HepG2 (cell line): ENCODE results near the gene CCL4. TPM values are rescaled to one million over a fixed set of nuclear protein-coding genes. Genes with fewer than 3 reads are reported as not detected.
"Not testable (repeated sequence)": the region's sequence is repeated elsewhere in the genome, so short reads cannot be mapped to it uniquely, and the experiment has no call there.

Experiments used
- ATAC-seq: fragments of 200-7000 bp; cut with Tn5 transposase; 3 replicates; pipeline ENCODE4 v1.9.1; 2020; ENCODE audit warnings: mild to moderate bottlenecking, moderate library complexity
- BruUV-seq: library from RNA; stranded (reverse); fragments of 400-500 nt; replicated peaks from 2 replicates; lab custom pipeline; 2021; lab: Mats Ljungman, UMichigan
- CTCF ChIA-PET: fragments of 300-600 bp; formaldehyde crosslinking; extraction: SDS; loops from one replicate; lab custom pipeline; 2021; ENCODE audit warnings: low total read pairs, inconsistent platforms, low intra/inter-chr PET ratio; lab: Yijun Ruan, JAX
- POLR2A ChIA-PET: fragments of 350-600 bp; sonication (Branson Sonifier 250); formaldehyde crosslinking; loops from one replicate; lab custom pipeline; 2020; ENCODE audit warnings: antibody characterized with exemption, inconsistent platforms; lab: Yijun Ruan, JAX
- DNase-seq: peaks from one replicate; pipeline ENCODE4 v3.0.0-alpha.2; 2015; ENCODE audit warnings: low spot score
- FAIRE-seq: peaks from 3 replicates; lab custom pipeline; 2011; peaks lifted over from hg19 to GRCh38; lab: Jason Lieb, UNC
- H2AFZ ChIP-seq: one replicate; pipeline ENCODE4 v1.6.1; 2011; ENCODE audit warnings: low read length, inconsistent platforms
- H3K27ac ChIP-seq: fragments of 300-600 bp; 3 replicates; pipeline ENCODE4 v1.8.0; 2011; ENCODE audit warnings: mixed run types, mild to moderate bottlenecking, mixed read lengths, low read length, inconsistent platforms; ENCODE audit not compliant: insufficient read depth; ENCODE audit errors: extremely low read length
- H3K27me3 ChIP-seq, 2 experiments: fragments of 200-600 bp in 1 of 2; 2 replicates in 1 of 2; 3 replicates in 1 of 2; pipeline versions ENCODE4 v1.6.0 to v1.8.0; 2011; ENCODE audit warnings: low read length in 2 of 2, mild to moderate bottlenecking in 2 of 2, moderate library complexity in 2 of 2, inconsistent platforms in 1 of 2; ENCODE audit not compliant: insufficient read depth in 2 of 2, control insufficient read depth in 1 of 2
- H3K36me3 ChIP-seq, 2 experiments: fragments of 200-600 bp in 1 of 2; replicated peaks in 1 of 2; 2 replicates in 1 of 2; 3 replicates in 1 of 2; pipeline versions ENCODE4 v1.5.1 to v1.8.0; 2011; ENCODE audit warnings: low read length in 2 of 2, inconsistent platforms in 1 of 2; ENCODE audit not compliant: insufficient read depth in 2 of 2, control insufficient read depth in 1 of 2
- H3K4me1 ChIP-seq: 2 replicates; pipeline ENCODE4 v1.5.1; 2012; ENCODE audit warnings: low read length, inconsistent platforms; ENCODE audit not compliant: insufficient read depth
- H3K4me2 ChIP-seq: 2 replicates; pipeline ENCODE4 v1.6.0; 2011; ENCODE audit warnings: low read depth, low read length, inconsistent platforms
- H3K4me3 ChIP-seq, 3 experiments: fragments of 200-600 bp in 1 of 3; sonication (generic), shearing (Covaris generic) in 1 of 3; replicated peaks in 1 of 3; 2 replicates each; pipeline ENCODE4 v1.5.1; 2011 to 2016; ENCODE audit warnings: low read length in 3 of 3, inconsistent platforms in 2 of 3, low read depth in 2 of 3, mild to moderate bottlenecking in 2 of 3, control low read depth in 1 of 3, mixed read lengths in 1 of 3; ENCODE audit not compliant: insufficient read depth in 1 of 3
- H3K79me2 ChIP-seq: one replicate; pipeline ENCODE4 v1.6.1; 2011; ENCODE audit warnings: low read length, inconsistent platforms; ENCODE audit not compliant: insufficient read depth
- H3K9ac ChIP-seq: 2 replicates; pipeline ENCODE4 v1.6.0; 2011; ENCODE audit warnings: mild to moderate bottlenecking, low read depth, low read length, inconsistent platforms; ENCODE audit not compliant: insufficient read depth
- H3K9me3 ChIP-seq: 2 replicates; pipeline ENCODE4 v1.5.1; 2012; ENCODE audit warnings: mild to moderate bottlenecking, low read length
- H4K20me1 ChIP-seq: 2 replicates; pipeline ENCODE4 v1.6.0; 2011; ENCODE audit warnings: inconsistent platforms, mild to moderate bottlenecking, low read length, moderate library complexity; ENCODE audit not compliant: insufficient read depth
- WGBS: methylation state at CpG from one replicate; pipeline ENCODE4 v1.1.6; 2017; ENCODE audit warnings: low lambda C conversion rate; 5-methylcytosine and 5-hydroxymethylcytosine counted together
- in situ Hi-C: cut with HindIII; loops from 2 replicates; pipeline ENCODE4 v1.10.0; 2017; ENCODE audit warnings: low pct_unique_long_range_greater_than_20kb; ENCODE audit not compliant: extremely low pct_ligation_motif_present
- intact Hi-C: fragments of 100-400 bp; cut with micrococcal nuclease; formaldehyde crosslinking; loops from one replicate; pipeline ENCODE4 v1.10.0; 2022; ENCODE audit not compliant: unreplicated experiment
- polyA plus RNA-seq, 8 experiments: library from polyadenylated mRNA; depleted of rRNA in 3 of 8; stranded (reverse) in 7 of 8; unstranded in 1 of 8; fragments of >200 nt; fragmentation: Illumina TruSeq in 4 of 8; extraction: Trizol in 4 of 8; gene quantifications; 2 replicates each; pipeline versions ENCODE4 v1.2.1 to v1.2.3, GENCODE V29; 2011 to 2016; ENCODE audit warnings: low read depth in 4 of 8, missing spikeins in 1 of 8, mixed read lengths in 1 of 8; ENCODE audit not compliant: insufficient read depth in 1 of 8
- total RNA-seq, 5 experiments: library from RNA; depleted of rRNA; stranded (reverse); fragments of >200 nt; fragmentation: Illumina TruSeq; extraction: Trizol; gene quantifications; 2 replicates each; pipeline ENCODE4 v1.2.3, GENCODE V29; 2016; ENCODE audit warnings: low read depth in 1 of 5

The CCL4 gene
- total and polyA plus RNA-seq, 2 of the 13 experiments (the other 11 are each of a cell fraction or from before 2014, with no cell fraction given), result not detected

DNA sequence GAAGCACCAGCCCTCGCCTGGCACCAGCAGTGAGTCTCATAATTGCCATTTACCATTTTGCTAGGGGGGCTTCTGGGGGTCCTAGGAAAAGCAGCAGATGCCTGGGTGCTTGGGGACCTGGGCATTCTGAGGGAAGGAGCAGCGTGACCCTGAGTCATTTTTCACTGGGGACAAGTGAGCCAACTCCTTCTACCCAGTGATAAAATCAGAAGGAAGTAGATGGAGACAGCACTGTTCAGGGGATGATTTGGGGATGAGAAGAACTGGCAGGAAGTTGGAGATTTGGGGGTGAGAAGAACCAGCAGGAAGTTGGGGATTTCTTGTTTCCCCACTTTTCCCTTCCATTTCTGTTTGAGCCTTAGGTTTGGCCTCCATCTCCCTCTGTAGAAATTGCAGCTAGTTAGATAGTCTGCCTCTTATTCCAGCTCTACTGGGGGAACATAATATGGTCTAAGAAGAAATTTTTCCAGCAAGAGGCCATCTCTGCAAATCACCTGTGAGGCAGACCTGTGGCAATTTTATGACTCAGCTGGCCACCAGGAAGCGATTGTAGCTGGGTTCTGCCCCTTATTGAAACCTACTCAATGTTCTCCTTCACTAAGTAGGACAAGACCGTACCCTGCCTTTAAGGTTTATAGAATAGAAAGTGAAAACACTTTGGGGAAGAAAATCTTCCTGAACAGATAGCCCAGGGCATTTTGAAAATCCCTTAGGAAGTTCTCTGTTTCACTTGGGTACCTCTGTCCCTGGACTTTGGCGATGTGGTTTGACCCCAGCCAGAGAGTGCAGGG lies 21.8 kb upstream of the CCL4 start:
- H3K79me2 ChIP-seq, FAIRE-seq, H3K4me2 ChIP-seq, H3K36me3 ChIP-seq, BruUV-seq, H4K20me1 ChIP-seq, ATAC-seq, intact Hi-C loops, H3K27ac ChIP-seq, CTCF ChIA-PET, H2AFZ ChIP-seq, H3K4me1 ChIP-seq, DNase-seq, H3K27me3 ChIP-seq, H3K9me3 ChIP-seq, POLR2A ChIA-PET, H3K4me3 ChIP-seq, H3K9ac ChIP-seq: not testable (repeated sequence)
- in situ Hi-C loops, result loop anchor here (5.0 kb wide), 1 partner anchor 110 kb away; no protein-coding TSS in a partner anchor
- WGBS, result 6% methylated on average over 5 of the region's 5 CpGs

DNA sequence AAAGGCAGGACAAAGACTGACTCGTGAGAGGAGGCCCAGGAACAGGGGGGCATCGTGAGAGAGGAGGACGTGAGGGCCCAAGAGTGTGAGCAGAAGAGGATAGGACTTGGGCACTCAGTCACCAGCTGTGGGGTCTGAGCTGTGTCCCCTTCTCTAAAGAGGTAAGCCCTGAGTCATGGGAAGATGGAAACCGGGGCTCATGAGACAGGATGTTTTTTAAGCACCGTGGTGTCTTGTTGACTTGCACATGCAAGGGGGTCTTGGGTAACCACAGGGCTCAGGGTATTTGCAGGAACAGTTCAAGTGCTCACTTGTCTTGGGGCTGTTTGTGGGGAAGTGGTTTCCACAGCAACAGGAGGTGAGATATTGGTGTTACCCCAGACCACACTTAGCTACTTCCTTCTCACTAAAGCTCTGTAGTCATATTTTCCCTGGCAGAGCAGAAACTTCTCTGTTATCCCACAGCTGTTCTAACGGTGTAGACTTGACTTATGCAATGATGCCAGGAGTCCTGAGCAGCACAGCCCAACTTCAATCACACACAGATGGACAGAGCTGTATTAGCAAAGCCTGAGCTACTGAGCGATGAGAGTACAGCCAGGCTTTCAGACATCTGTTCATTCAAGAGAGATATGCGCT lies 21.0 kb upstream of the CCL4 start:
- CTCF ChIA-PET, POLR2A ChIA-PET, H3K4me2 ChIP-seq, H3K9ac ChIP-seq, H3K4me1 ChIP-seq, DNase-seq, H3K4me3 ChIP-seq, H2AFZ ChIP-seq, H3K27me3 ChIP-seq, H3K36me3 ChIP-seq, H3K27ac ChIP-seq, FAIRE-seq, H3K9me3 ChIP-seq, ATAC-seq, H3K79me2 ChIP-seq, H4K20me1 ChIP-seq, intact Hi-C loops, BruUV-seq: not testable (repeated sequence)
- in situ Hi-C loops, result loop anchor here (5.0 kb wide), 1 partner anchor 110 kb away; no protein-coding TSS in a partner anchor
- WGBS, result 30% methylated on average over 8 of the region's 8 CpGs

DNA sequence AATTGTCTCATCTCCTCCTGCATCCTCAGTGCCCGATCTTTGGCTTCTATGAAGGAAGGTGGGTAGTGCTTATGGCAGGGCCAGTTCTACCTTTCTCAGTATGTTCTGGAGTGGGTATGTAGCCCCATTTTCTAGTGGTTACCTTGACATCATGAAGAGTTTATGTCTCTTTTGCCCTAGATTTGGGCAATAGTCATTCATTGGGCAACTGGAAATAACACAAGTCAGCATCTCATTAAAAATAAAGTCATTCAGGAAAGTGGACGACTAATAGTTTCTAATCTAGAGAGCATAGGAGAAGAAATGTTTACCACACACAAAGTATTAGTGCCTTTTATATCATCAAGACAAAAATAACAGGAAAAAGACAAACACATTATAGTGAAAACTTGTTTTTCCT lies 19.9 kb upstream of the CCL4 start:
- H4K20me1 ChIP-seq, ATAC-seq, H3K36me3 ChIP-seq, H3K9me3 ChIP-seq, POLR2A ChIA-PET, BruUV-seq, intact Hi-C loops, H3K4me2 ChIP-seq, DNase-seq, CTCF ChIA-PET, H3K27ac ChIP-seq, H3K27me3 ChIP-seq, H3K79me2 ChIP-seq, H3K4me1 ChIP-seq, H2AFZ ChIP-seq, H3K9ac ChIP-seq, H3K4me3 ChIP-seq, FAIRE-seq: not testable (repeated sequence)
- WGBS, result 1% methylated on average over 2 of the region's 2 CpGs
- in situ Hi-C loops, result loop anchor here (5.0 kb wide), 1 partner anchor 109 kb away; no protein-coding TSS in a partner anchor
